Left ventricle myocardium inferior (tissue), 1 donor: ENCODE measurements around the gene GAL3ST1. TPM values are rescaled to one million over a fixed set of nuclear protein-coding genes. Genes with fewer than 3 reads are reported as not detected.
"Not testable (repeated sequence)": the region's sequence is repeated elsewhere in the genome, so short reads cannot be mapped to it uniquely, and the experiment has no call there.

Source experiments
- DNase-seq: peaks from one replicate; pipeline ENCODE4 v3.0.0-alpha.2; 2020
- H3K27ac ChIP-seq: fragments of 200-600 bp; replicated peaks from 2 replicates; pipeline ENCODE4 v1.8.0; 2021
- H3K27me3 ChIP-seq: fragments of 200-600 bp; 2 replicates; pipeline ENCODE4 v1.8.0; 2021; ENCODE audit warnings: low read depth
- H3K36me3 ChIP-seq: fragments of 200-600 bp; 2 replicates; pipeline ENCODE4 v1.8.0; 2021
- H3K4me1 ChIP-seq: fragments of 200-600 bp; 2 replicates; pipeline ENCODE4 v1.8.0; 2021
- H3K4me3 ChIP-seq: fragments of 200-600 bp; 2 replicates; pipeline ENCODE4 v1.8.0; 2021; ENCODE audit warnings: mild to moderate bottlenecking, moderate library complexity
- H3K9me3 ChIP-seq: fragments of 200-600 bp; replicated peaks from 2 replicates; pipeline ENCODE4 v1.8.0; 2021
- intact Hi-C: fragments of 100-400 bp; cut with micrococcal nuclease; formaldehyde crosslinking; loops from one replicate; pipeline ENCODE4 v1.11.0; 2022
- total RNA-seq: library from RNA; stranded (reverse); fragmentation: NEBNext Ultra II Directional; extraction: Animal tissue kit (Norgen Biotek cat#: 25700); gene quantifications from one replicate; pipeline ENCODE4 v1.2.1, GENCODE V29; 2021
- TF ChIP-seq, protein P1 (sequence below): fragments of 200-600 bp; IDR thresholded peaks from 2 replicates; pipeline ENCODE4 v1.8.0; 2021; ENCODE audit warnings: antibody characterized with exemption, mild to moderate bottlenecking, borderline replicate concordance
- donor health status: DM: no; HTN: yes; CAD: no; lungs with severe emphysema.

GAL3ST1 gene
- total RNA-seq, 1 donor from 2014 or later: 0.16 TPM

DNA sequence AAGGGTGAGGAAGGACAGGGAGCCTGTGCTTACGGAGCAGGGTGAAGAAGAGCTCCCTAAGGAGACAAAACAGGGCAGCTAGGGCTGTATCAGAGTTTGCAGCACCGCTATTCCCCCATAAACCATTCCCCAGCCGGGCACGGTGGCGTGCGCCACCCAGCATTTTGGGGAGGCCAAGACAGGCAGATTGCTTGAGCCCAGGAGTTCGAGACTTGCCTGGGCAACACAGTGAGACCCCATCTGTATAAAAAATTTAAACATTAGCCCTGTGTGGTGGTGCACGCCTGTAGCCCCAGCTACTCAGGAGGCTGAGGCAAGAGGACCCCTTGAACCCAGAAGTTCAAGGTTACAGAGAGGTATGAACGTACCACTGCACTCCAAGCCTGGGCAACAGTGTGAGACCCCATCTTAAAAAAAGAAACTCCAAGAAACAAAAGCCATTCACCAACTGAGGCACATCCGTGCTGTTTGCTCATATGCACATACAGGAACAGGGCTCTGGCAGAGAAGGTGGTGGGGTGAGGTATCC, 4.7 kb downstream of the GAL3ST1 start:
- H3K27ac ChIP-seq: no peak overlapping the region
- no peaks in the 10 kb centered on the region for H3K9me3 ChIP-seq
- DNase-seq: no peak
- H3K4me1 ChIP-seq: peaks cover 1% of the 10 kb centered on the region
- H3K4me3 ChIP-seq: no peak overlapping the region
- TF ChIP-seq, protein P1, sequence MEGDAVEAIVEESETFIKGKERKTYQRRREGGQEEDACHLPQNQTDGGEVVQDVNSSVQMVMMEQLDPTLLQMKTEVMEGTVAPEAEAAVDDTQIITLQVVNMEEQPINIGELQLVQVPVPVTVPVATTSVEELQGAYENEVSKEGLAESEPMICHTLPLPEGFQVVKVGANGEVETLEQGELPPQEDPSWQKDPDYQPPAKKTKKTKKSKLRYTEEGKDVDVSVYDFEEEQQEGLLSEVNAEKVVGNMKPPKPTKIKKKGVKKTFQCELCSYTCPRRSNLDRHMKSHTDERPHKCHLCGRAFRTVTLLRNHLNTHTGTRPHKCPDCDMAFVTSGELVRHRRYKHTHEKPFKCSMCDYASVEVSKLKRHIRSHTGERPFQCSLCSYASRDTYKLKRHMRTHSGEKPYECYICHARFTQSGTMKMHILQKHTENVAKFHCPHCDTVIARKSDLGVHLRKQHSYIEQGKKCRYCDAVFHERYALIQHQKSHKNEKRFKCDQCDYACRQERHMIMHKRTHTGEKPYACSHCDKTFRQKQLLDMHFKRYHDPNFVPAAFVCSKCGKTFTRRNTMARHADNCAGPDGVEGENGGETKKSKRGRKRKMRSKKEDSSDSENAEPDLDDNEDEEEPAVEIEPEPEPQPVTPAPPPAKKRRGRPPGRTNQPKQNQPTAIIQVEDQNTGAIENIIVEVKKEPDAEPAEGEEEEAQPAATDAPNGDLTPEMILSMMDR: no peak
- H3K36me3 ChIP-seq: no peaks in the 10 kb centered on the region
- H3K27me3 ChIP-seq: peaks cover 87% of the 10 kb centered on the region
- intact Hi-C loops: no loop called here

DNA sequence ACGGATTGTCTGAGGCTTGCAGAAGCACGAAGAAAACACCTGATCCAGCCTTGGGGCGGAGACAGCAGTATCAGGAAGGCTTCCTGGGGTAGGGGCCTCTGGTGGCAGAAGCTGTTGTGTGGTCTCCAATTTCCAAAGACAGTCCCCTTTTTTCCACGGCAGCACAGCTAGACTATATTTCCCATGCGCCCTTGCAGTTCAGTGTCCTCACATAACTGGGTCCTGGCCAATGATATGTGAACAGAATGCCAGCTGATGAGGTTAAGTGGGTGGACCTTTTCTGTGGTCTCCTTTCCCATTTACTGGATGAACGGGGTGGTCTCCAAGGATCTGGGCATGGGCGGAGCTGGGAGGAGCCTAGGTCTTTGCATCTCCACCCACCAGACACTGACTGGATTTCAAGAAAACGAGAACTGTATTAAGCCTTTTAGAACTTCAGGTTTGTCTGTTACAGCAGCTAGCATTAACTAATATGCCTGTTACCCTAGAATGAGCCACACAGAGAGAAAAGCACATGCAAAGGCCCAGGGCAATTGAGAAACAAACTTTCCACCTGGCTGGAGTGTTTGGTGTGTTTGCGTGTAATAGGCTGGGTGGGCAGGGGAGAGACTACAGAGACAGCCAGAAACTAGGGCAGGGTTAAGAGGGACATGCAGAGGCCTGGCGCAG, 6.2 kb downstream of the GAL3ST1 start:
- intact Hi-C loops: no loop called here
- no peaks in the 10 kb centered on the region for H3K9me3 ChIP-seq
- peaks cover 84% of the 10 kb centered on the region for H3K27me3 ChIP-seq
- TF ChIP-seq, protein P1: no peak
- H3K4me3 ChIP-seq: no peak overlapping the region
- no peak overlapping the region for H3K27ac ChIP-seq
- H3K4me1 ChIP-seq: no peaks in the 10 kb centered on the region
- no peak for DNase-seq
- H3K36me3 ChIP-seq: no peaks in the 10 kb centered on the region

GRCh38 chr22:30567277-30567676, 7.2 kb downstream of the GAL3ST1 start:
- H3K36me3 ChIP-seq, H3K4me3 ChIP-seq, H3K9me3 ChIP-seq, intact Hi-C loops, H3K27ac ChIP-seq, H3K4me1 ChIP-seq, DNase-seq: not testable (repeated sequence)
- H3K27me3 ChIP-seq: peaks cover 86% of the 10 kb centered on the region

DNA sequence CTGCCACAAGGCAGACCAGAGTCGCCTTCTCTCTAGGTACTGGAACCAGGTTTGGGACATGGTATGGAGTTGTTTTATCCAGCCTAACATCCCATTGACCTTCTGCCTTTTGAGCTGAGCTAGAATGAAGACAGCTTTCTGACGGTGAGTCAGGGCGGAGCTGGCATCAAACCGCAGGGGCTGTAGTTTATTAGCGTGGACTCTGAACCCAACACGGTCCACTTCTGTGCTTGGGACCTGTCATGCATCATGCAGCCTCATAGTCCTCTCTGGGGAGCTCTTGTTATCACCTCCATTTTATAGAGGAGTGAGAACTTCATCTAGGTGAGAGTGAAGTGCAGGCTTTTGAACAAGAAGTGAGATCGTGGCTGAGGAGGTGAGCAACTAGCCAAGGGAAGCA, 8.3 kb downstream of the GAL3ST1 start:
- H3K36me3 ChIP-seq: no peaks in the 10 kb centered on the region
- no peak for DNase-seq
- TF ChIP-seq, protein P1: no peak
- no peaks in the 10 kb centered on the region for H3K9me3 ChIP-seq
- no peaks in the 10 kb centered on the region for H3K4me1 ChIP-seq
- H3K4me3 ChIP-seq: no peak overlapping the region
- intact Hi-C loops: no loop called here
- peaks cover 86% of the 10 kb centered on the region for H3K27me3 ChIP-seq
- H3K27ac ChIP-seq: no peak overlapping the region

DNA sequence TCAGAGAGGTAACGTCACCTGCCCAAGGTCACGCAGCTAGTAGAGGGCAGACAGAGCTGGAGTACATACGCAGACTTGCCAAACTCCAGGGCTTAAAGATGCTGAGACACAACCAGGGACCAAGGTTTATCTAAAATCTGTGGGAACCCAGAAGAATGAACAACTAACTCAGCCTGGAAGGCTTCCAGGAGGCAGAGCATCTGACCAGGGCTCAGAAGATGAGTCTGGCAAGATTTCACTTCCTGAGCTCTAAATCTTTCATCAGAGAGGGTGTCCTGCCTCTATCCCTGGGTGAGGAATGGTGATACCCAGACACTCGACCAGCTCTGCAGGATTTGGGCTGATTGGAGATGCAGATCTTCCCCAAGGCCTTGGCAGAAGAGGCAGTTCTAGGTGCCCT, 9.1 kb downstream of the GAL3ST1 start:
- Histone ChIP-seq H3K4me3 (no peak overlapping the region), H3K9me3 (no peaks in the 10 kb centered on the region), H3K4me1 (no peaks in the 10 kb centered on the region), H3K27me3 (peaks cover 84% of the 10 kb centered on the region), H3K27ac (no peak overlapping the region), H3K36me3 (no peaks in the 10 kb centered on the region)
- TF ChIP-seq, protein P1: no peak
- intact Hi-C loops: no loop called here
- DNase-seq: no peak

DNA sequence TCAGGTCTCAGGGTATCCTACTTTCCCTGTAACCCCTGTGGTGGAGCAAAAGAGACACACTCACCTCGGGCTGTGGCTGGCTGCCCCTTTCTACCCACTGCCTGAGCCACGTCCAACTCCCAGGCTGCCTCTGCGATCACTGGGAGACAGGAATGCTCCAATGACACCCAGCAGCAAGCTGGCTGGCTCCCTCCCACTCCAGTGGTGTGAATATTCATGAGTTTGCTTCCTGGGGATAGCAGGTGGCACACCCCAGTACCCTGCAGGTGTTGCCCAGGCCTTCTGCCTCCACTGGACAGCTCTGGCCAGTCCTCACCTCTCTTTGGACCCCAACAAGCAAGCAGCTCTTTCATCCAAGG, 9.7 kb downstream of the GAL3ST1 start:
- DNase-seq: no peak
- H3K27ac ChIP-seq: no peak overlapping the region
- no peak overlapping the region for H3K4me3 ChIP-seq
- H3K4me1 ChIP-seq: no peaks in the 10 kb centered on the region
- TF ChIP-seq, protein P1: no peak
- intact Hi-C loops: no loop called here
- H3K9me3 ChIP-seq: no peaks in the 10 kb centered on the region
- peaks cover 78% of the 10 kb centered on the region for H3K27me3 ChIP-seq
- H3K36me3 ChIP-seq: no peaks in the 10 kb centered on the region
